ENCODE measurements around the gene CALN1.
"Not testable (repeated sequence)": the region's sequence is repeated elsewhere in the genome, so short reads cannot be mapped to it uniquely, and the experiment has no call there.

The CALN1 gene

GRCh38 chr7:72069263-72069662 lies 342.9 kb downstream of the CALN1 start:
- Histone ChIP-seq H3K4me1 (ENCODE audit: insufficient read depth, insufficient read length) (no peaks in the 10 kb centered on the region), H3K36me3 (ENCODE audit: insufficient read depth, insufficient read length, low read length) (no peaks in the 10 kb centered on the region), H3K9me3 (ENCODE audit: insufficient read depth, low read length) (peaks cover 8% of the 10 kb centered on the region; the same call in 1 of the 2 replicates), H3K27me3 (ENCODE audit: insufficient read depth, insufficient read length) (no peaks in the 10 kb centered on the region), H3K4me3 (ENCODE audit: insufficient read length, low read depth) (no peak overlapping the region), H3K9ac (ENCODE audit: insufficient read length, low read depth) (no peak overlapping the region)
- TF ChIP-seq YY1 (IDR thresholded peaks at IDR 0.05; ENCODE audit: insufficient read depth, insufficient read length) = no peak
- no peak for TF ChIP-seq SUZ12 (IDR thresholded peaks at IDR 0.05; ENCODE audit: extremely low read depth, insufficient read depth, insufficient read length)
- TF ChIP-seq ZNF274 (IDR thresholded peaks at IDR 0.05; ENCODE audit: low read depth, low read length) = no peak
- peak; percentile 6 for DNase-seq (ENCODE audit: low read depth, low spot score)

GRCh38 chr7:72065764-72066163 lies 346.4 kb downstream of the CALN1 start:
- H3K4me1 ChIP-seq (ENCODE audit: insufficient read depth, insufficient read length); H3K9me3 ChIP-seq (ENCODE audit: insufficient read depth, low read length); H3K9ac ChIP-seq (ENCODE audit: insufficient read length, low read depth); H3K27me3 ChIP-seq (ENCODE audit: insufficient read depth, insufficient read length); H3K36me3 ChIP-seq (ENCODE audit: insufficient read depth, insufficient read length, low read length); DNase-seq (ENCODE audit: low read depth, low spot score); H3K4me3 ChIP-seq (ENCODE audit: insufficient read length, low read depth): not testable (repeated sequence)

- no peak overlapping the region for H3K4me3 ChIP-seq (ENCODE audit: insufficient read length, low read depth)
- TF ChIP-seq SUZ12 (IDR thresholded peaks at IDR 0.05; ENCODE audit: extremely low read depth, insufficient read depth, insufficient read length) (no peak), YY1 (IDR thresholded peaks at IDR 0.05; ENCODE audit: insufficient read depth, insufficient read length) (no peak), ZNF274 (IDR thresholded peaks at IDR 0.05; ENCODE audit: low read depth, low read length) (no peak)
Measured at GRCh38 chr7:72064916-72065315, 347.2 kb downstream of the CALN1 start.

GRCh38 chr7:72063330-72063729 lies 348.8 kb downstream of the CALN1 start:
- Histone ChIP-seq H3K36me3 (ENCODE audit: insufficient read depth, insufficient read length, low read length) (no peaks in the 10 kb centered on the region), H3K9ac (ENCODE audit: insufficient read length, low read depth) (no peak overlapping the region), H3K4me3 (ENCODE audit: insufficient read length, low read depth) (no peak overlapping the region), H3K27me3 (ENCODE audit: insufficient read depth, insufficient read length) (no peaks in the 10 kb centered on the region), H3K4me1 (ENCODE audit: insufficient read depth, insufficient read length) (no peaks in the 10 kb centered on the region), H3K9me3 (ENCODE audit: insufficient read depth, low read length) (peaks cover 7% of the 10 kb centered on the region; the same call in 1 of the 2 replicates)
- DNase-seq (ENCODE audit: low read depth, low spot score) = no peak
- TF ChIP-seq YY1 (IDR thresholded peaks at IDR 0.05; ENCODE audit: insufficient read depth, insufficient read length) (no peak), ZNF274 (IDR thresholded peaks at IDR 0.05; ENCODE audit: low read depth, low read length) (no peak), SUZ12 (IDR thresholded peaks at IDR 0.05; ENCODE audit: extremely low read depth, insufficient read depth, insufficient read length) (no peak)

More at GRCh38 chr7:72064916-72065315, 347.2 kb downstream of the CALN1 start:
- H3K27me3 ChIP-seq (ENCODE audit: insufficient read depth, insufficient read length) = no peaks in the 10 kb centered on the region
- peaks cover 7% of the 10 kb centered on the region; the same call in 1 of the 2 replicates for H3K9me3 ChIP-seq (ENCODE audit: insufficient read depth, low read length)
- no peak overlapping the region for H3K9ac ChIP-seq (ENCODE audit: insufficient read length, low read depth)
- no peaks in the 10 kb centered on the region for H3K4me1 ChIP-seq (ENCODE audit: insufficient read depth, insufficient read length)
- H3K36me3 ChIP-seq (ENCODE audit: insufficient read depth, insufficient read length, low read length) = no peaks in the 10 kb centered on the region
- DNase-seq (ENCODE audit: low read depth, low spot score) = no peak

- Histone ChIP-seq H3K27me3 (ENCODE audit: insufficient read depth, insufficient read length) (no peaks in the 10 kb centered on the region), H3K4me1 (ENCODE audit: insufficient read depth, insufficient read length) (no peaks in the 10 kb centered on the region), H3K4me3 (ENCODE audit: insufficient read length, low read depth) (no peak overlapping the region), H3K9me3 (ENCODE audit: insufficient read depth, low read length) (peaks cover 7% of the 10 kb centered on the region; the same call in 1 of the 2 replicates), H3K9ac (ENCODE audit: insufficient read length, low read depth) (no peak overlapping the region), H3K36me3 (ENCODE audit: insufficient read depth, insufficient read length, low read length) (no peaks in the 10 kb centered on the region)
- TF ChIP-seq YY1 (IDR thresholded peaks at IDR 0.05; ENCODE audit: insufficient read depth, insufficient read length) = no peak
- TF ChIP-seq ZNF274 (IDR thresholded peaks at IDR 0.05; ENCODE audit: low read depth, low read length) = no peak
- no peak for TF ChIP-seq SUZ12 (IDR thresholded peaks at IDR 0.05; ENCODE audit: extremely low read depth, insufficient read depth, insufficient read length)
- no peak for DNase-seq (ENCODE audit: low read depth, low spot score)
Measured at GRCh38 chr7:72062666-72063065, 349.5 kb downstream of the CALN1 start.

- Histone ChIP-seq H3K36me3 (ENCODE audit: insufficient read depth, insufficient read length, low read length) (no peaks in the 10 kb centered on the region), H3K9ac (ENCODE audit: insufficient read length, low read depth) (no peak overlapping the region), H3K9me3 (ENCODE audit: insufficient read depth, low read length) (peaks cover 7% of the 10 kb centered on the region; the same call in 1 of the 2 replicates), H3K4me3 (ENCODE audit: insufficient read length, low read depth) (no peak overlapping the region), H3K4me1 (ENCODE audit: insufficient read depth, insufficient read length) (no peaks in the 10 kb centered on the region), H3K27me3 (ENCODE audit: insufficient read depth, insufficient read length) (no peaks in the 10 kb centered on the region)
- TF ChIP-seq ZNF274 (IDR thresholded peaks at IDR 0.05; ENCODE audit: low read depth, low read length) (no peak), SUZ12 (IDR thresholded peaks at IDR 0.05; ENCODE audit: extremely low read depth, insufficient read depth, insufficient read length) (no peak), YY1 (IDR thresholded peaks at IDR 0.05; ENCODE audit: insufficient read depth, insufficient read length) (no peak)
- DNase-seq (ENCODE audit: low read depth, low spot score) = no peak
Measured at GRCh38 chr7:72059925-72060324, 352.2 kb downstream of the CALN1 start.

GRCh38 chr7:72058579-72058978 lies 353.6 kb downstream of the CALN1 start:
- TF ChIP-seq ZNF274 (IDR thresholded peaks at IDR 0.05; ENCODE audit: low read depth, low read length) = no peak
- no peak for TF ChIP-seq YY1 (IDR thresholded peaks at IDR 0.05; ENCODE audit: insufficient read depth, insufficient read length)
- no peak for TF ChIP-seq SUZ12 (IDR thresholded peaks at IDR 0.05; ENCODE audit: extremely low read depth, insufficient read depth, insufficient read length)
- H3K9me3 ChIP-seq (ENCODE audit: insufficient read depth, low read length) = peaks cover 7% of the 10 kb centered on the region; the same call in 1 of the 2 replicates
- no peak for DNase-seq (ENCODE audit: low read depth, low spot score)

More at GRCh38 chr7:72058579-72058978, 353.6 kb downstream of the CALN1 start:
- H3K36me3 ChIP-seq (ENCODE audit: insufficient read depth, insufficient read length, low read length) = no peaks in the 10 kb centered on the region
- no peaks in the 10 kb centered on the region for H3K27me3 ChIP-seq (ENCODE audit: insufficient read depth, insufficient read length)
- H3K9ac ChIP-seq (ENCODE audit: insufficient read length, low read depth) = no peak overlapping the region
- H3K4me3 ChIP-seq (ENCODE audit: insufficient read length, low read depth) = no peak overlapping the region
- H3K4me1 ChIP-seq (ENCODE audit: insufficient read depth, insufficient read length) = no peaks in the 10 kb centered on the region
